Activated T-helper 1 cell treated with anti-CD3 and anti-CD28 coated beads, Interleukin-2, amount 50 U/mL, for 16 hours (primary cell): ENCODE data around the gene COLEC11.

Experiments used
- DNase-seq, 2 donors: peaks; one replicate each; pipeline ENCODE4 v3.0.0-alpha.2; 2020; ENCODE audit warnings: low read depth in 1 of 2, low spot score in 1 of 2

Gene COLEC11

DNA sequence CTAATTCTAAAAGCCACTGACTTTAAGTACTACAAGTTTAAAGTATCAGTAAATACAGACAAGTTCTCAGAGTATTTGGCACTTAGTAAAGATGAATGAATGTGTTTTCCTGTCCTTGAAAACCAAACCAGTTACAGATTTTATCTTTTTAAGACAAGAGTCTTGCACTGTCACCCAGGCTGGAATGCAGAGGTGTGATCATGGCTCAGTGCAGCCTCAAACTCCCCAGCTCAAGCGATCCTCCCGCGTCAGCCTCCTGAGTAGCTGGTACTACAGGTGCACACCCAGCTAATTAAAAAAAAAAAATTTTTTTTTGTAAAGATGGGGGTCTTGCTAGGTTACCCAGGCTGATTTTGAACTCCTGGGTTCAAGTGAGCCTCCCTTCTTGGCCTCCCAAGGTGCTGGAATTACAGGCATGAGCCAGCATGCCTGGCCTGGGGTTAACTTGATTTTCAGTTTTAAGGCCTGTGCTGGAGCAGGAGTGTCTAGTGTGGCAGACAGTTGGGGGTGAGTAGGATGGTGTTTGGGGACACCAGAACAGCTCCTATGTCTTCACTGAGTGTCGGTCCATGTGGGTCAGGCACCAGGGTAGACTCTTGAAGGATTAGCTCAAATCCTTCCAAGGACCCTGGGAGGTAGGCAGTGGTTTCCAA is 10.2 kb upstream of the COLEC11 start:
- DNase-seq, result no peak

- DNase-seq, result no peak
These were observed 9.4 kb upstream of the COLEC11 start for GRCh38 chr2:3585261-3586109.

DNA sequence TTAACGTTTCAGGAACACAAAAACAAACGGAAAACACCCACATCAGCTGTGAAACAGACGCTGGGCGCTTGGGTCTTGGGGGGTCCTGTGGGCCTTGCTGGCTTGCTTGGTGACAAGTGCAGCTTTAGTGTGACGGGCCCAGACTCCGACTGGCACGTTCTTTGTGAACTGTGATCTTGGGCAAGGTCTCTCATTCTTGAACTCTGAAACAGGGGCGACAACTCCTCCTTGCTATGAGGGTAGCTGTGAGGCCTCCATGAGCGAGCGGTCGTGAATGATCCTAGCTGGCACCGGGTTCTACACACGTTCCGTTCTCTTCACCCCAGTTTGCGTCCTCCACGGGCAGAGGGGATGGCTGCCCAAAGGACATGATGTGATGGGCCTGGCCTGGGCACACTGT is 8.7 kb upstream of the COLEC11 start:
- no peak for DNase-seq

DNA sequence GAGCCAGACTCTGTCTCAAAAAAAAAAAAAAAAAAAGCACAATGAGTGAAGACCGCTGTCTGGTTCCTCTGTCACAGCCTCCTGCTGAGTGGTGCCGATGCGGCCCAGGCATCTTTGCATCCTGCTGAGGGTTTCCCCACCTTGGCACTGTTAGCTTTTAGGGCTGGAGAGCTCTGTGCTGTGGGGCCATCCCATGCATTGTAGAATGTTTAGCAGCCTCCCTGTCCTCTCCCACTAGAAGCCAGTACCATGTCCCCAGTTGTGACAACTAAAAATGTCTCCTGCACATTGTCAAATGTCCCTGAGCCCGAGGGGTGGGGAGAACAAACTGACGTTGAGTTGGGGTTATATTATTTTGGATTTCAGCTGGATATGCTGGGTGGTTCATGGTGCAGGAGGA is 7.9 kb upstream of the COLEC11 start:
- no peak for DNase-seq

GRCh38 chr2:3587432-3587831 is 7.5 kb upstream of the COLEC11 start:
- no peak for DNase-seq

GRCh38 chr2:3588084-3588483 is 6.8 kb upstream of the COLEC11 start:
- DNase-seq, result no peak

- DNase-seq, result no peak
These were observed 5.8 kb upstream of the COLEC11 start for GRCh38 chr2:3589086-3589485.

- DNase-seq, result no peak
These were observed 492 bp downstream of the COLEC11 start for GRCh38 chr2:3595404-3595803.

- no peak for DNase-seq
These were observed 1.1 kb downstream of the COLEC11 start for GRCh38 chr2:3595985-3596384.

DNA sequence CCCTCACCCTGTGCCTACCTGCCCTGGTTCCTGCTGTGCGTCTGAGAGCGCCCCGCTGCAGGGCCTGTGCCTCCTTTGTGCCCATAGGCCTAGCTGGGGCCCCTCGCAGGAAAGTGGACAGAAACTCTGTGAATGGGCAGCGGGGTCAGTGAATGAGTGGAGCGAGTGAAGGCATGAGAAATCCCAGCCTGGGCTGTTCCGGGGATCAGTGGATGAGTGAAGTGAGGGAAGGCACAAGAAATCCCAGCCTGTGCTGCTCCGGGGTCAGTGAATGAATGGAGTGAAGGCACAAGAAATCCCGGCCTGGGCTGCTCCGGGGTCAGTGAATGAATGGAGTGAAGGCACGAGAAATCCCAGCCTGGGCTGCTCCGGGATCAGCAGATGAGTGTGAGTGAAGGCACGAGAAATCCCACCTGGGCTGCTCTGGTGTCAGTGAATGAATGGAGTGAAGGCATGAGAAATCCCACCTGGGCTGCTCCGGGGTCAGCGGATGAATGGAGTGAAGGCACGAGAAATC is 2.0 kb downstream of the COLEC11 start:
- DNase-seq, result no peak

DNA sequence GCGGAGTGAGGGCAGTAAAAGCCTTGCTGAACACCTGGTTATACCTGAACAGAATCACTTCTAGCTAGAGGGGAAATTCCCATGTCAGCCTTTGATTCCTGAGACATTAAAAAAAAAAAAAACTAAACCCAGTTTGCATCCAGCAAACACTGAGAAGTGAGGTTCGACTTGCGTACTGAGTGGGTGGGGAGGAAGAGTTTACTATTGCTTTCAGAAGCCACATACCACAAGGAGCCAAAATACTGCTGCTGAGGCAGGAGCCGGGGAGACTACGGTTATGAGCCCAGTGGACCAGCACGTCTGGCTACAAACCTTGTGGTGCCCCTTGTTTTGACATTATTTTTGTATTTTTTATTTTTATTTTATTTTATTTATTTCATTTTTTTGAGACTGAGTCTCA is 2.7 kb downstream of the COLEC11 start:
- DNase-seq, result no peak

DNA sequence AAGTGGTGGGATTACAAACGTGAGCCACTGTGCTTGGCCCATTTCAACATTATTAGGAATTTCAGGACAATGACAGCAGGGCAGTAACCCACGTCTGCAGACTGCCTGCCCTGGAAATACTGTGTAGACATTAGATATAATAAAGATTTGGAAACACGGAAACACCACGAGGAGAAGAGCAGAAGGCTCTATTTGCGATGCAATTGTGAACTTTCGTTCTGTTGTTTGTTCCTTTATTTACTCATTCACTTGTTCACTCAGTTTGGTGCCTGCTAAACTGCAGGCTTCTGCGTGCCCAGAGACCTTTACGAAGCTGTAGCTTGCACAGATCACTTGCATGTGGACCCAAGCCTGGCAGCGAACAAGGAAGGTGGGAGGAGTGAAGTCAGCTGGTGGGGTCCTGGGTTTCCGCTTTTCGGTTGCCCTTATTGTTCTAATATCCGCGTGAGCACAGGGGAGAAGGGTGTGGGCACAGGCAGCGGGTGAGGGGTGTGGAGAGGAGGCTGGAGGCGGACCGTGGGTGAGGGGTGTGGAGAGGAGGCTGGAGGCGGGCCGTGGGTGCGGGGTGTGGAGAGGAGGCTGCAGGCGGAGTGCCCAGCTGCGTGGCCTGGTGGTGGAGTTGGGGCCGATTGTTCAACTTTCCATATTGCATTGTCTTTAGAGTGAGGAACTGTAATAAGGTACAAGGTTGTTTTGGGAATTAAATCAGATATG is 3.4 kb downstream of the COLEC11 start:
- DNase-seq, result no peak

GRCh38 chr2:3598912-3599854 is 4.3 kb downstream of the COLEC11 start:
- no peak for DNase-seq

GRCh38 chr2:3600256-3600855 is 5.4 kb downstream of the COLEC11 start:
- no peak for DNase-seq

DNA sequence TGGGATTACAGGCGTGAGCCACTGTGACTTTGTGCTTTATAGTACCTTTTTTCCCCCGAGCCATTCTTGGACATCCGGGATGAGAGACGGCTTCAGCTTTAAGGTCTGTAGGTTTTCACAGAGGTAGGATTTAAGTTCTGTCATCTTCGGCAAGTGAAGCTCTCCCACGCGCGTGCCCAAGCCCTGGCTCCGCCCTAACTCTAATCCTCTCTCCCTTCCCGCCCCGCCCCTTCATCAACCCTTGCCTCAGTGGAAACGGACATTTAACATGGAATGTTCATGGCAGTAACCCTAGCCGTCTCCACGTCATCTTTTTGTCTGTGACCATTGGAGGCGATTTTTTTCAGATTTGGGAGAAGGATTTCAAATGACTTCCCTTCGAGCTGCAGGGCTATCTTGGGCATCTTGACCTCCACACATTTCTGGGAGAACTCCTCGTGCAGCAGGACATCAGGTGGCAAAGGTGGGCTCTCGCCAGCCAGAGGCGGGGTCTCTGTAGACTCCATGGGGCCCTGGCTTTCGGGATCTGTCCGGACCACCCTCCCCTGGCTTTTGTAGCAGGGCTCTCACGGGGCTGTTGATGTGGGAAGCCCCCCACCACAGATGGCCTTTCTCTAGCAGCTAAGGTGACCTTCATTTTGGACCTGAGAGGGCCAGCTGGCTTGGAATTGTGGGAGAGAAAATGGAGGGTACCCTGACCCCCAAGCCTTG is 6.8 kb downstream of the COLEC11 start:
- DNase-seq, result no peak

- DNase-seq, result no peak
These were observed 7.8 kb downstream of the COLEC11 start for GRCh38 chr2:3602553-3603339.

DNA sequence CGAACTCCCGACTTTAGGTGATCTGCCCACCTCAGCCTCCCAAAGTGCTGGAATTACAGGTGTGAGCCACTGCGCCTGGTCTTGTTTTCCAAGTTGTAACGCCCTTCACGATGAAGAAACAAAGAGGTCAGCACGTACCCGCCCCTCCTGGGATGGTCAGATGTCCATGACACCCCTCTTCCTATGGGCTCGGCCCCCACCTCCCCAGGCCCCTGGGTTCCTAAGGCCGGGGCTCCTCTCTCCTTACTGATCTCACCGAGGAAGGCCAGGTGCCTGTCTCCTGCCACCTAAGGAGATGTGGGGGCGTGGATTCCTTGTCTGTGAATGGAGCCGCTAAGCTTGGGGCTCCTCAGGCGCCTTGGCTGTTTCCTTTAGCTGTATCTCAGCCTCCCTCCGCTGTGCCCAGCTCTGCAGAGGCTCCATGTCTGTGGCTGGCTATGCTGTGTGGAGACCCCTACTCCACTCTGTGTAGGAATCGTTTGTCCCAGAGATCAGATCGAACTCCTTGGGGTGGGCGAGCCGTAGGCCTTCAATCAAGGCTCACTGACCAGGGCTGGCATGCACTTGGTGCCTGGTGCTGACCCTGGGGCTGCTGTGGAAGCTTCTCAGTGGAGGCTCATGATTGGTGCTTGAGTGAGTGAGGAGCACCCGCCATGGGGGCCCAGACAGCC is 8.8 kb downstream of the COLEC11 start:
- DNase-seq, result no peak

DNA sequence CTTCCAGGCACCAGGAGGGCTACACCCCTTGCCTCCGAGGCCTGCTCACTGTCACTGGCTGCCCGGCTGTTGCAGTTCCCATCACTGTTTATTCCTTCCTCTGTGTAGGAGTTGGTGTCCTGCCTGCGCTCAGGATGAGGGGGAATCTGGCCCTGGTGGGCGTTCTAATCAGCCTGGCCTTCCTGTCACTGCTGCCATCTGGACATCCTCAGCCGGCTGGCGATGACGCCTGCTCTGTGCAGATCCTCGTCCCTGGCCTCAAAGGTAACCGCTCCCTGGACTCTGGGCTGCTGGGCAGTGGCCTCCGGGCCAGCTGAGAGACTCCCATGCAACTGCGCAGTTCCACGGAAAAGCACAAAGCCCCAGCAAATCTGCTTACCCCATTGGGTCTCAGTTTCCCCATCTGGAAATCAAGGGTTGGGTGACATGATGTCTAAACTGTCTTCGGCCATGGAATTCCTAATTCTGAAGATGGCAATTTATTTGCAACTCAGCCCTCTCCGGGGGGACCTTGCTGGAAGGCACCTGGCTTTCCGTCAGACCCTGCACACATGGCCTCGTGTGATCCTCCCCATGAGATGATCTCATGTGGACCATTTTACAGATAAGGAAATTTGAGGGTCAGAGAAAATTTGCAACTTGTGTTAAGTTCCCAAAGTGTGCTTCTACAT is 9.4 kb downstream of the COLEC11 start:
- no peak for DNase-seq
